Parathyroid adenoma (tissue), 2 donors: ENCODE measurements around the gene BDP1.
A peak's percentile ranks its signal among the peaks of the same experiment; 100 is the strongest.
"Not testable (repeated sequence)": the region's sequence is repeated elsewhere in the genome, so short reads cannot be mapped to it uniquely, and the experiment has no call there.

ENCODE experiments used
- H2AFZ ChIP-seq: fragments of 300-600 bp; sonication (generic); one replicate; pipeline ENCODE4 v1.7.0; 2017; ENCODE audit warnings: antibody characterized with exemption, mild to moderate bottlenecking
- H3K27ac ChIP-seq: fragments of 300-600 bp; sonication (generic); one replicate; pipeline ENCODE4 v1.7.0; 2017
- H3K27me3 ChIP-seq: fragments of 300-600 bp; sonication (generic); one replicate; pipeline ENCODE4 v1.7.0; 2017; ENCODE audit warnings: low read length; ENCODE audit not compliant: control insufficient read depth, insufficient read depth
- H3K36me3 ChIP-seq: fragments of 300-600 bp; sonication (generic); one replicate; pipeline ENCODE4 v1.7.0; 2017; ENCODE audit warnings: low read length; ENCODE audit not compliant: control insufficient read depth, insufficient read depth
- H3K4me1 ChIP-seq: fragments of 300-600 bp; sonication (generic); one replicate; pipeline ENCODE4 v1.7.0; 2017; ENCODE audit warnings: control low read depth
- H3K4me2 ChIP-seq: fragments of 300-600 bp; sonication (generic); one replicate; pipeline ENCODE4 v1.7.0; 2017; ENCODE audit warnings: low read length
- H3K4me3 ChIP-seq: fragments of 300-600 bp; sonication (generic); one replicate; pipeline ENCODE4 v1.7.0; 2017; ENCODE audit warnings: low read depth, low read length
- H3K79me2 ChIP-seq: fragments of 300-600 bp; sonication (generic); one replicate; pipeline ENCODE4 v1.7.0; 2017; ENCODE audit warnings: control low read depth
- H3K9ac ChIP-seq: fragments of 300-600 bp; sonication (generic); one replicate; pipeline ENCODE4 v1.7.0; 2017; ENCODE audit warnings: mild to moderate bottlenecking
- H3K9me3 ChIP-seq: fragments of 300-600 bp; sonication (generic); one replicate; pipeline ENCODE4 v1.7.0; 2017; ENCODE audit warnings: low read length; ENCODE audit not compliant: control insufficient read depth
- CTCF ChIP-seq: fragments of 300-600 bp; sonication (generic); IDR thresholded peaks from one replicate; pipeline ENCODE4 v1.7.0; 2017; ENCODE audit warnings: antibody characterized with exemption, mild to moderate bottlenecking
- donor health status: primary hyperparathyroidism.

Gene BDP1

GRCh38 chr5:71443891-71444290, 11.6 kb upstream of the BDP1 start:
- H3K27ac ChIP-seq, H3K79me2 ChIP-seq, H3K9me3 ChIP-seq, H3K27me3 ChIP-seq, H3K4me3 ChIP-seq, H3K4me2 ChIP-seq, H3K4me1 ChIP-seq, H2AFZ ChIP-seq, H3K9ac ChIP-seq, H3K36me3 ChIP-seq: not testable (repeated sequence)

GRCh38 chr5:71445015-71445414, 10.4 kb upstream of the BDP1 start:
- H3K4me1 ChIP-seq, H3K79me2 ChIP-seq, H3K27ac ChIP-seq, H3K9ac ChIP-seq, H3K9me3 ChIP-seq, H2AFZ ChIP-seq, H3K4me2 ChIP-seq, H3K4me3 ChIP-seq, H3K36me3 ChIP-seq, H3K27me3 ChIP-seq: not testable (repeated sequence)

- not testable (repeated sequence) for H3K4me3 ChIP-seq, H3K4me1 ChIP-seq, H3K9ac ChIP-seq, H3K79me2 ChIP-seq, H3K27me3 ChIP-seq, H3K36me3 ChIP-seq, H3K27ac ChIP-seq, H3K4me2 ChIP-seq, H2AFZ ChIP-seq, H3K9me3 ChIP-seq
These were observed 9.8 kb upstream of the BDP1 start for GRCh38 chr5:71445523-71446152.

- not testable (repeated sequence) for H3K27me3 ChIP-seq, H3K4me2 ChIP-seq, H2AFZ ChIP-seq, H3K9me3 ChIP-seq, H3K9ac ChIP-seq, H3K79me2 ChIP-seq, H3K36me3 ChIP-seq, H3K4me1 ChIP-seq, H3K4me3 ChIP-seq, H3K27ac ChIP-seq
These were observed 8.8 kb upstream of the BDP1 start for GRCh38 chr5:71446540-71447216.

- not testable (repeated sequence) for H3K79me2 ChIP-seq, H3K9ac ChIP-seq, H3K27me3 ChIP-seq
These were observed 8.1 kb upstream of the BDP1 start for GRCh38 chr5:71447218-71447808.

GRCh38 chr5:71452876-71453275, 2.6 kb upstream of the BDP1 start:
- no peaks in the 10 kb centered on the region for H3K36me3 ChIP-seq
- H3K27ac ChIP-seq: no peak overlapping the region
- H3K4me2 ChIP-seq: no peak overlapping the region
- peaks cover 4% of the 10 kb centered on the region for H3K79me2 ChIP-seq
- no peak overlapping the region for H3K9ac ChIP-seq
- TF ChIP-seq CTCF: no peak
- H3K4me1 ChIP-seq: peaks cover 3% of the 10 kb centered on the region
- no peaks in the 10 kb centered on the region for H3K27me3 ChIP-seq
- no peak overlapping the region for H3K4me3 ChIP-seq
- H3K9me3 ChIP-seq: no peaks in the 10 kb centered on the region
- no peak overlapping the region for H2AFZ ChIP-seq

More at GRCh38 chr5:71447218-71447808, 8.1 kb upstream of the BDP1 start:
- H3K36me3 ChIP-seq, H2AFZ ChIP-seq, H3K4me2 ChIP-seq, H3K4me3 ChIP-seq, H3K9me3 ChIP-seq, H3K27ac ChIP-seq, H3K4me1 ChIP-seq: not testable (repeated sequence)
- peak; percentile 8 for TF ChIP-seq CTCF
